Measurements from ENCODE around the gene SLC25A25. TPM values are rescaled to one million over a fixed set of nuclear protein-coding genes. Genes with fewer than 3 reads are reported as not detected.
A peak's percentile ranks its signal among the peaks of the same experiment; 100 is the strongest.

The SLC25A25 gene
- total and polyA plus RNA-seq, 5 donors = 5.8 to 16.1 (median 6.7) TPM

GRCh38 chr9:128152133-128153059 lies 84.4 kb downstream of the SLC25A25 start:
- no peaks in the 10 kb centered on the region for H3K4me1 ChIP-seq (ENCODE audit: control insufficient read depth, insufficient read depth, low read length)
- ATAC-seq (no peak), DNase-seq (peak in 1 of 3 donors; percentile 12)
- intact Hi-C loops (cut with DNase I) = no loop called here
- H3K4me3 ChIP-seq (ENCODE audit: low read length) = no peak overlapping the region
- H3K27me3 ChIP-seq (ENCODE audit: control insufficient read depth, insufficient read depth) = no peaks in the 10 kb centered on the region
- H3K27ac ChIP-seq (ENCODE audit: low read length) = no peak overlapping the region
- no peaks in the 10 kb centered on the region for H3K9me3 ChIP-seq (ENCODE audit: control insufficient read depth, low read length)
- WGBS = 92% methylated on average over 13 of the region's 13 CpGs

DNA sequence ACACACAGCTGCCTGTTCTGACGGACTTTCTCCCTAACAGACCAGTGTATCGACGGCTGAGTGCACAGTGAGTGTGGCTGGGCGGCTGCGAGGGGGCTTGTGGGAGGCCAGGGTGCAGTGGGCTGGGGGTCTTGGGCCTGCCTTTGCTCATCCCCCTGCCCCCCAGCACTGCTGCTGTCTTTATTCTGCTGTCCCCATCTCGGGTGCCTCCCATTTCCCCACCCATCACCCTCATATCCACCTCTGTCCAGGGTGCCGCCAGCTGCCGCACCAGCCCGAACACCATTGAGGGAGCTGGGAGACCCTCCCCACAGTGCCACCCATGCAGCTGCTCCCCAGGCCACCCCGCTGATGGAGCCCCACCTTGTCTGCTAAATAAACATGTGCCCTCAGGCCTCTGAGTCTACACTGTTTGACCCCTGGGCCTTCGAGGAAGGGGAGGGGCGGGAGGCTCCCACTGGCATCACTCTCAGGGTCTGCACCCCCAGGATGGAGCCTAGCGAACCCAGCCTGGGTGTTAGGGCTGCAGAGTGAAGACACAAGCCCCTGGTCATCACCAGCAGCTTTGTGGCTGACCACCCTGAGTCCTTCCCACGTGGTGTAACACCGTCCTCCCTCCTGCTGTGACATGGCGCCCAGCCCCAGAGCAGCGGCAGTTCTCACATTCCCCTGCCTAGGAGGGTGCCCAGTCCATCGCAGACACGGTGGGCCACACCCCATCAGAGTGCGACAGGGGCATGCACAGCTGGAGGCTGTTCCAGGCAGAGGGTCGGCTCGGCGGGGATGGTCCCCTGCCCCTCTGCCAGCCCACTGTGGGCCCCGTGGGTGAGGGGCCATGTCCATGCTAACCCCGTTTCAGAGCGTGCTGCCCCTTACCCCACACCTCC lies 85.3 kb downstream of the SLC25A25 start:
- Histone ChIP-seq H3K27me3 (ENCODE audit: control insufficient read depth, insufficient read depth) (no peaks in the 10 kb centered on the region), H3K4me3 (ENCODE audit: low read length) (no peak overlapping the region), H3K9me3 (ENCODE audit: control insufficient read depth, low read length) (no peaks in the 10 kb centered on the region), H3K4me1 (ENCODE audit: control insufficient read depth, insufficient read depth, low read length) (no peaks in the 10 kb centered on the region), H3K27ac (ENCODE audit: low read length) (no peak overlapping the region)
- 85% methylated on average over 26 of the region's 26 CpGs for WGBS
- DNase-seq (no peak), ATAC-seq (no peak)
- intact Hi-C loops (cut with DNase I) = no loop called here

DNA sequence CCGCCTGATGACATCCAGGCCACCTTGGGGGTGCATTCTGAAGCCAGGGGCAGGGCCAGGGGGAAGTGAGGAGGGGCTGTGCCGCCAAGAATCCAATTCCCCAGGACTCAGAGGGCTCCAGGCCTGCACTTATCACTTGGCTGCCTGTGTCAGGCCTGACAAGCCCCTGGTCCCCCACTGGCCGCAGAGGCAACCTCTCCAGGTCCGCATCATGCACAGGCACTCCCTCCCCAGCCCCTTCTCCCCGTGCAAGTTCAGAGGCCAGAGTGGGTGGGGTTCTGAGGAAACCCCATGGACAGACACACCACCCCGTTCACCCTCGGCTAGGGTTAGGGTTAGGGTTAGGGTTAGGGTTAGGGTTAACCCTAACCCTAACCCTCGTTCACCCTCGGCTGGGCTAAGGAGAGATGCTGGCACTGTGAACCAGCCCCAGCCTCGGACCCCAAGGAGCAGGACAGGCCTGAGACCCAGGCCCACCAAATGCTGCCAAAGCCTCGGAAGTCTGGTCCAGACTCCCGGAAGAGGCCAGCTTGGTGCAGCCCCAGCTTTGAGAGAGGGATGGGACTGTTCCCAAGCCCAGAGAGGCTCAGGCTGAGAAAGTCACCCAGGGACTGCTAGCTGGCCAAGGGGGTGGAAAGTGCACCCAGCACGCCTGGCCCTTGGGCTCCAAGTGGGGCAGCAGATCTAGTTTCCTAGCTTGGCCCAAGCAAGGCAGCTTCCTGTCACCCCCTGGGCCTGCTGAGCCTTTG lies 86.1 kb downstream of the SLC25A25 start:
- peak in 1 of 3 donors; percentile 4 for DNase-seq
- H3K27me3 ChIP-seq (ENCODE audit: control insufficient read depth, insufficient read depth) = no peaks in the 10 kb centered on the region
- intact Hi-C loops (cut with DNase I) = no loop called here
- no peak overlapping the region for H3K27ac ChIP-seq (ENCODE audit: low read length)
- H3K4me3 ChIP-seq (ENCODE audit: low read length) = no peak overlapping the region
- ATAC-seq = no peak
- WGBS = 81% methylated on average over 13 of the region's 13 CpGs
- no peaks in the 10 kb centered on the region for H3K4me1 ChIP-seq (ENCODE audit: control insufficient read depth, insufficient read depth, low read length)
- no peaks in the 10 kb centered on the region for H3K9me3 ChIP-seq (ENCODE audit: control insufficient read depth, low read length)

DNA sequence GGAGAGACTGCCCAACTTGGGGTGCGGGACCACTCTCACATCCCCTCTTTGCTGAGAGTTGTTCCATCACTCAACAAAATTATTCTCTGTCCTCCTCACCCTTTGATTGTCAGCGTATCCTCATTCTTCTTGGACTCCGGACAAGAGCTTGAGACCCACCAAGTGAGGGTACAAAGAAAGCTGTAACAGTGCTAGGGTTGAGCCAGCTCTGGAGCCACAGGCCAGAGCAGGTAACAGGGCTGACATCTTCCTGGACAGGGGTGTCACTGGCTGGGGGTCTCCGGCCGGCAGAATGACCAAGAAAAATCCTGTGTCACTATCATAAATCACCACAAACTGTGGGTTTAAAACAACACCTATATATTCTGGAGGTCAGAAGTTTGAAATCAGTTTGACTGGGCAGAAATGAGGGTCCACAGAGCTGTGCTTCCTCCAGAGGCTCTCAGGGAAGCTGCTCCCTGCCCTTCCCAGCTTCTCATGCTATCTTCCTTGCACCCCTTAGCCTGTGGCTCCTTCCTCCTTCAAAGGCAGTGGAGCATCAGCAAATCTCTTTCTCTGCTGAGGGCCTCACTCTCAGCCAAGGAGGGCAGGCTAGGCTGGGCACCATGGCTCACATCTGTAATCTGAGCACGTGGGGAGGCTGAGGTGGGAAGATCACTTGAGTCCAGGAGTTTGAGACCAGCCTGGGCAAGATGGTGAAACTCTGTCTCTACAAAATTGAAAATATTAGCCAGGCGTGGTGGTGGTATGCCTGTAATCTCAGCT lies 87.9 kb downstream of the SLC25A25 start:
- H3K4me1 ChIP-seq (ENCODE audit: control insufficient read depth, insufficient read depth, low read length) = no peaks in the 10 kb centered on the region
- intact Hi-C loops (cut with DNase I) = no loop called here
- peak in 1 of 3 donors; percentile 9 for DNase-seq
- H3K9me3 ChIP-seq (ENCODE audit: control insufficient read depth, low read length) = no peaks in the 10 kb centered on the region
- no peak overlapping the region for H3K27ac ChIP-seq (ENCODE audit: low read length)
- WGBS = 87% methylated on average over 7 of the region's 7 CpGs
- no peaks in the 10 kb centered on the region for H3K27me3 ChIP-seq (ENCODE audit: control insufficient read depth, insufficient read depth)
- no peak for ATAC-seq
- no peak overlapping the region for H3K4me3 ChIP-seq (ENCODE audit: low read length)

Other genes with a start within 250 kb of the SLC25A25 start
- gene ENG, start 213.6 kb upstream of the SLC25A25 start, total RNA-seq = 100 to 1,000 TPM; 275 to 462 (median 364) TPM
- 362 TPM for gene ENG, start 213.6 kb upstream of the SLC25A25 start, polyA plus RNA-seq
- gene AK1, start 190.6 kb upstream of the SLC25A25 start, total RNA-seq = 100 to 1,000 TPM; 630 to 722 (median 659) TPM
- gene AK1, start 190.6 kb upstream of the SLC25A25 start, polyA plus RNA-seq = 811 TPM
- 10 to 100 TPM; 60.1 to 73.7 (median 65.2) TPM for gene ST6GALNAC6, start 168.6 kb upstream of the SLC25A25 start, total RNA-seq
- 55.9 TPM for gene ST6GALNAC6, start 168.6 kb upstream of the SLC25A25 start, polyA plus RNA-seq
- 10 to 100 TPM; 26.3 to 36.7 (median 32.3) TPM for gene ST6GALNAC4, start 151.2 kb upstream of the SLC25A25 start, total RNA-seq
- gene ST6GALNAC4, start 151.2 kb upstream of the SLC25A25 start, polyA plus RNA-seq = 24.3 TPM
- 1 to 10 TPM in 1 of 4 donors, under 1 TPM in 1, not detected in 2; 0.29 to 1.3 TPM for gene PIP5KL1, start 137.5 kb upstream of the SLC25A25 start, total RNA-seq
- gene PIP5KL1, start 137.5 kb upstream of the SLC25A25 start, polyA plus RNA-seq = 0.29 TPM
- 10 to 100 TPM; 13.6 to 20.0 (median 16.0) TPM for gene DPM2, start 130.4 kb upstream of the SLC25A25 start, total RNA-seq
- gene DPM2, start 130.4 kb upstream of the SLC25A25 start, polyA plus RNA-seq = 16.4 TPM
- 10 to 100 TPM; 23.1 to 35.1 (median 31.6) TPM for gene EEIG1, start 87.2 kb upstream of the SLC25A25 start, total RNA-seq
- gene EEIG1, start 87.2 kb upstream of the SLC25A25 start, polyA plus RNA-seq = 12.7 TPM
- 1 to 10 TPM; 6.1 to 8.7 (median 6.4) TPM for gene NAIF1, start 912 bp upstream of the SLC25A25 start, total RNA-seq
- 5.0 TPM for gene NAIF1, start 912 bp upstream of the SLC25A25 start, polyA plus RNA-seq
- gene PTGES2, start 59.5 kb downstream of the SLC25A25 start, total RNA-seq = 100 to 1,000 TPM; 122 to 128 (median 126) TPM
- gene PTGES2, start 59.5 kb downstream of the SLC25A25 start, polyA plus RNA-seq = 162 TPM
- not detected for gene LCN2, start 81.2 kb downstream of the SLC25A25 start, total RNA-seq
- 0.16 TPM for gene LCN2, start 81.2 kb downstream of the SLC25A25 start, polyA plus RNA-seq
- 10 to 100 TPM; 41.6 to 58.0 (median 49.1) TPM for gene BBLN, start 92.0 kb downstream of the SLC25A25 start, total RNA-seq
- gene BBLN, start 92.0 kb downstream of the SLC25A25 start, polyA plus RNA-seq = 138 TPM
- gene CIZ1, start 123.3 kb downstream of the SLC25A25 start, total RNA-seq = 10 to 100 TPM; 75.9 to 81.5 (median 81.0) TPM
- 39.0 TPM for gene CIZ1, start 123.3 kb downstream of the SLC25A25 start, polyA plus RNA-seq
- 1 to 10 TPM; 4.4 to 7.4 (median 5.8) TPM for gene DNM1, start 135.1 kb downstream of the SLC25A25 start, total RNA-seq
- gene DNM1, start 135.1 kb downstream of the SLC25A25 start, polyA plus RNA-seq = 6.0 TPM
- gene GOLGA2, start 207.8 kb downstream of the SLC25A25 start, total RNA-seq = 100 to 1,000 TPM in 2 of 4 donors, 10 to 100 TPM in 2; 85.6 to 124 (median 101) TPM
- gene GOLGA2, start 207.8 kb downstream of the SLC25A25 start, polyA plus RNA-seq = 84.2 TPM
- 10 to 100 TPM; 18.7 to 22.3 (median 20.5) TPM for gene SWI5, start 208.0 kb downstream of the SLC25A25 start, total RNA-seq
- gene SWI5, start 208.0 kb downstream of the SLC25A25 start, polyA plus RNA-seq = 33.7 TPM